ENCODE results near the gene SORL1-AS1.

The SORL1-AS1 gene

DNA sequence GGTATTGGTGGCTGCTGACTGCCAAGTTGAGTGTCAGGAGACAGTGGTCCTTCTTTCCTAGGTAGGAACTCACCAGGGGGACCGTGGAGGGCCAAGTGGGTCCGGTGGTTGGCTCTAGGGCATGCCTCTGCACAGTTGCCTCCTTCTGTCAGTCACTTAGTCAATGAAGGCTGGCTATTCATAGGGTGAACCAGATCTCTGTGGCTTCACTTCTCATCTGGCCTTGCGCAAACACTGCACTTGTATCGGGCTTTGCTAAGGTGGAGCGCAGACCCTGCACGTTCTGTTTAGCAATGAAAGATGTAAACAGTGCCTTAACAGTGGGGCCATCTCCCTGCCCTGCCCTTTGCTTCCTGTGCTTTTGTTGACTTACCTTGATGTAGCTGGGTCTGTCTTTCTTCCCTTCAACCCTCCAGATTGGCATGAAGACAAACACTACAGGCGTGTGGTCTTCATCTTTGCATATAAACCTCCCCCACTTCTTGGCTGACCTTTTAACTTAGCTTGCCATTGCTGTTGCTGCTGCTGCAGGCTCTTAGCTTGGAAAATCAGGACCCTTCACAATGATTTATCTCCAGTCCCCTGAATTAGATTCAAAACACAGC, 6.7 kb upstream of the SORL1-AS1 start:
- no peak for DNase-seq (ENCODE audit: low read depth, low spot score)
- in situ Hi-C loops (cut with HindIII; ENCODE audit: low pct_unique_long_range_greater_than_20kb, low sequenced_read_pairs), result no loop called here

DNA sequence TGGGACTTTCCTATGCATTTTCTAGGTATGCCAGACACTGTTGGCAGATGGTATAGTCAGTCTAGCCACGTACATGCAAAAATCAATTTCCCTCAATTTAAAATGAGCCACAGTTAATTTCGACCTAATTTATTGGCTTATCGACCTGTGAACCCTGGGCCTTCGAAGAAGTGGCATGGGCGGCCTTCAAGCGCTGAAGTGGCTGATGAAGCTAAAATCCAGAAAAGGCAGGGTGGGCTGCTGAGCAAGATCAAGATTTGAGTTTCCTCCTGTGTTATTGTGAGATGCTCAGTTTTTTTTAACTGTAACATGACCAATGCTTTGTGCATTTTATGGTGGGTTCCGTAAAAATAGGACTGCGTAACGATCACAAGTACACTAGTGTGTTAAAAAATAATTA, 5.8 kb upstream of the SORL1-AS1 start:
- DNase-seq (ENCODE audit: low read depth, low spot score), result no peak
- in situ Hi-C loops (cut with HindIII; ENCODE audit: low pct_unique_long_range_greater_than_20kb, low sequenced_read_pairs), result no loop called here

DNA sequence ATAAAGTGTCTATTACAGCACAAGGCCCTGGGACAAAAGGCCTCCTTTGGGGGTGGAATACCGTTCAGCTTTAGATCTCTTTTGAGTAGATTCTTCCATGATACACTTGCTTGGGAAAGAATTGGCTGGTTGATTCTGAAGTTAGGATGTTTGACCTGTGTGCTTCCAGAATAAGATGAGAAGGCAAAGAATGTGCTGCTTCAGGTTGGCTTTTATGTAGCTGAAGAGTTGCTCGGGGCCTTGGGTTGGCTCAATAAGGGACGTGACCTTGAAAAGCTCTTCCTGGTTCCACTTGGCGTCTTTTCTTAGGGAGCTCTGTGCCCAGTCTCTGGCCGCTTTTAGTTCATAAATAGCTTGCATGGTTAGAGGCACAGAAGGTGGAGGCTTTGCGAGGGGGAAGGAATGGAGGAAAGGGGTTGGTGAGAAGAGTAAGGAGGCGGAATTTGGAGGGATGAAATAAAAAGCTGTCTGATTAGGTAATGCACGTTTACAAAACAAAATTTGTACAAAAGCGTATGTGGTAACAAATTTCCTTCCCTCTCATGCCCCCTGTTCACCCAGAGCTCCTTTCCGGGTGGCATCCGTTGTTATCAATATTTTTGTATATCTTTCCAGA, 4.2 kb upstream of the SORL1-AS1 start:
- DNase-seq (ENCODE audit: low read depth, low spot score), result no peak
- in situ Hi-C loops (cut with HindIII; ENCODE audit: low pct_unique_long_range_greater_than_20kb, low sequenced_read_pairs), result no loop called here

DNA sequence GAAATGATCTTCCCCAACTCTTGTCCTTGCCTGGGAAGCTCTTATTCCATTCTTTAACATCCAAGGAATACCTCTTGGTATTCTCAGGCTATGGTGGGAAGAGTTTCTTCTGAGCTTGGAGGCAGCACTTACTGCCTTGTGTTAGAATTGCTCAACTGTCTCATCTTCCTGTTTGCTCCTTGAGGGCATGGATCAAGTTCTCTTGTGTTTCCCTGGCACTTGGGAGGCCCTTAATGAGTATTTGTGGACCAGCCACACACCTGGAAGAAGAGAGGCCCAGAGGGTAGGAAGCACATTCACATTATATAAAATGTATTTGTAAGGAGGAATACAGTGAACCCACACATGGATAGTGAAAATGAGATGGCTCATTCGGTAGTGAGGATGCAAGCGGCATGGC, 3.4 kb upstream of the SORL1-AS1 start:
- DNase-seq (ENCODE audit: low read depth, low spot score), result no peak
- in situ Hi-C loops (cut with HindIII; ENCODE audit: low pct_unique_long_range_greater_than_20kb, low sequenced_read_pairs), result no loop called here

DNA sequence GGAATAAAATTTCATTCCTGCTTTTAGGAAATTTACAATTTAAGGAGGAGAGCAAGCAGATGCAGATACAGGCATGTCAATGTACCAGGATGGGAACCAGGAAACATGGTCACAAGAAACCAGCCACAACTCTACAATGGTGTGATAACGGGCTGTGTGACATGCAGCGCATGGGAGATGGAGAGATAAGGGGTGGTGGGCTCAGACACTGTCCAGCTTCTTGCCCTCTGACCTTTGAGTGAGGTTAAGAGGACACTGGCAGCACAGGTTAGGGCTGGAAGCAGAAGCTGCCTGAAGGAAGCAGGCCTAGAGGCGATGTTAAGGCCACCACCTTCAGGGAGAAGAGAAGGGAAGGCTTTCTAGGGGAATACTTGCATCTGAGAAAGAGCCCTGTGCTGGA, 2.3 kb upstream of the SORL1-AS1 start:
- DNase-seq (ENCODE audit: low read depth, low spot score), result no peak
- in situ Hi-C loops (cut with HindIII; ENCODE audit: low pct_unique_long_range_greater_than_20kb, low sequenced_read_pairs), result no loop called here

DNA sequence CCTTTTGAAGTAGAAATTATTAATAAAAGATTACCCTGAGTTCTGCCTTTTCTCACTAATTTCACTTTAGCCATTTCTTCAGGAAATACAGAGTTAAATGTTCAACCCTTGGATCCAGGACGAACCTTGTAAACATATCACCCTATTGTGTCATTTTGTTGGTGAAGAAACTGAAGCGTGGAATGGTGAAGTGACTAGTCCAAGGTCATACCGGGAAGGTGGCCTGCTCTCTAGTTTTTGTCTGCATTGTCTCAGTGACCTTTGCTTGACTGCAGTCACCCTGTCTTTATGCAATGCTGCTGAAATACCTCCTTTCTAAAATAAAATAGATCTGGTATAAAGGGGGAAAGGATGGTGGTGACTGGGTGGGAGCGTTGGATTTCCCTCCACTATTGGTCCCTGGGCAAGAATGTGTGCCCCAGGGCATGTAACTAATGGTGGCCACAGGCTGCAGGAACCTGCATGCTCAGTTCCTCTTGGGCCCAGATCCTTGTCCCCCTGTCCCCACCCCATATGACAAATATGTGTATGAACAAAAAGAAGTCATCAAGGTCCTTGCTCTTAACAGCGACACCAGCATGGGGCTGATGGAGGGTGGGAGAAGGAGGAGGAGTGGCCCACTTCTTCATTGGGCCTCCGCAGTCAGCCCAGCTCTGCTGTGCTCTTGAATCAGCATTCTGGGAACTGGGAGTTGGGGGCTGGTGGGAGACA, 977 bp upstream of the SORL1-AS1 start:
- no peak for DNase-seq (ENCODE audit: low read depth, low spot score)
- in situ Hi-C loops (cut with HindIII; ENCODE audit: low pct_unique_long_range_greater_than_20kb, low sequenced_read_pairs), result no loop called here

DNA sequence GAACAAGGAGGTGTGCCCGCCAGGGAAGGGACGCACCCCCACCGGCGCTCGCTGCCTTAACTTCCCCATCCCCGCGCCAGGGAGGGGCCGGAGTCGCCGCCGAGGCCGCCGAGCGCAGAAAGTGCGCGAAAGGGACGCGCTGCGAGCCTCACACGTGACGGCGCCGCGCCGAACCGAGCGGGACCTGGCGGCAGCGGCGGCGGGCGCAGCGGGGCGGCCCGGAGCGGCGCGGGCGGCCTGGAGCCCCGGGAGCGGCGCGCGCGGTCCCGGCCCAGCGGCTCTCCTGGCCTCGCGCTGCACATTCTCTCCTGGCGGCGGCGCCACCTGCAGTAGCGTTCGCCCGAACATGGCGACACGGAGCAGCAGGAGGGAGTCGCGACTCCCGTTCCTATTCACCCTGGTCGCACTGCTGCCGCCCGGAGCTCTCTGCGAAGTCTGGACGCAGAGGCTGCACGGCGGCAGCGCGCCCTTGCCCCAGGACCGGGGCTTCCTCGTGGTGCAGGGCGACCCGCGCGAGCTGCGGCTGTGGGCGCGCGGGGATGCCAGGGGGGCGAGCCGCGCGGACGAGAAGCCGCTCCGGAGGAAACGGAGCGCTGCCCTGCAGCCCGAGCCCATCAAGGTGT, 670 bp downstream of the SORL1-AS1 start, which contains the start of gene SORL1:
SORL1 (plus strand) TSS at position 329 of the 623 bp plus-strand sequence; CDS start at position 347, 18 bp downstream.
- DNase-seq (ENCODE audit: low read depth, low spot score), result peak; percentile 62
- in situ Hi-C loops (cut with HindIII; ENCODE audit: low pct_unique_long_range_greater_than_20kb, low sequenced_read_pairs), result no loop called here

DNA sequence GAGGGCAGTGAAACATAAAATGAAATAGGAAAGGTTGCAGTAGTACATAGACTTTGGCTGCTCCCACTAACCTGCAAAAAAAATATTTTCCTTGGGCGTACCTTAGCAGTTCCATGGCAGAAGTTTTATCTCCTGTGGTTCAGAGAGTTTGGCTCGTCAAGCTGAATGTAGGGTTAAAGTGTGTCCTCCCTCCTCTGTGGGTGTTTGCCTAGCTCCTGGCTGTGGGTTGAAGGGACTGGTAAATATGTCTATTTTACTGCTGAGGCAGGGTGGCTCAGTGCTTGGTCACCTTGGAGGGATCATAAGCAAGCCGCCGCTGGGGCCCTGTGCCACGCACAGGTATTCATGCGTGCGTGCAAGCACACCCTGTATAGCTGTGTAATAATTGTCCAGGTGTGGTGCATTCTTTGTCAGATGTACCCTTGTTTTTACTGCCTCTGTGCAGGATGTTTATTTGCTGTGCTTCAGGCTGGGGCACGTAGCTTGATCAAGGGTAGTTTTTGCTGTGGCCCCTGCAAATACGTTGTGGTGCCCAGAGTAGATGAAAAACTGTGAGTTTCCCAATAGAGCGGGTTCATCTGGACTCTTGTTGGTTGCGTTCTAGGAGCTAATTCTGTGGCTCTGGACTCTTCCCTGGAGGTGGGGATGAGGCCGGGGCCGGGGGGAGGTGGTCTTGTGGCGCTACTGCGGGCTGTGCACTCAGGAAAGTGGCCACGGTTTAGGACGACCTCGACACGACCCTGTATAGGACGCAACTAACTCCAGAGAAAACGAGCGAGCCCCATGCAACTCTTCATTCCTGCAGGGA, 1.4 kb downstream of the SORL1-AS1 start:
- in situ Hi-C loops (cut with HindIII; ENCODE audit: low pct_unique_long_range_greater_than_20kb, low sequenced_read_pairs), result no loop called here
- DNase-seq (ENCODE audit: low read depth, low spot score), result no peak

DNA sequence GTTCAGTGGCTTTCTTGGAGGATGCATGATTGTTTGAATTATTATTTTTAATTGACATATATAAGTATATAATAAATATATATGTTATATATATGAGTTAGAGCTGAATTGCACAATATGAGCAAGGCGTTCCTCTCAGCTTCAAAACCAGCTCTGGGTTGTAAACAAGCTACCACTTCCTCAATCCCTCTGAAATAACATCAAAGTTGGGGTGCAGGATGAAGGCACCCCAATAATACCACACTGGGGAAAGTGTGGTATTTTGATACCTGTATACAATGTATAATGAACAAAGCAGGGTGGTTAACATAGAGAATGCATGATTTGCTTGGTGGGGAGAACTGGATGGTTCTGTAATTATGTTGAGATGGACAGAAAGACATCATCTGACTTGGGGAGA, 2.4 kb downstream of the SORL1-AS1 start:
- no peak for DNase-seq (ENCODE audit: low read depth, low spot score)
- in situ Hi-C loops (cut with HindIII; ENCODE audit: low pct_unique_long_range_greater_than_20kb, low sequenced_read_pairs), result no loop called here

DNA sequence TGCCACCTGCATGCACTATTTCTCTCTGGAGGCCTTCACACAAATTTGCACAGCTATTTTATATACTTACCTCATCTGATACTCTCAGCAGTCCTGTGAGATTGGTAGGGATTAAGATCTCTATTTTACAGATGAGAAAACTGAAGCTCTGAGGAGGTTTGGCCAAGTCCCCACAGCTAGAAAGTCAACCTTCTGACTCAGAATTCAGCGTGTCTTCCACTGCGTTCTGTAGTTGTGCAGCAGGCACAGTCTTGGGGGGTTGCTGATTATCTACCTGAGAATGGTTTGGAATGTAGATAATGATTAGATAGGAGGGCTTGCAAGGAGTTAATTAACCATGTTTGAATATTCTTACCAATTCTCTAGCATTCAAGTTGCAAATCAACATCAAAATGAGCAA, 3.1 kb downstream of the SORL1-AS1 start:
- no peak for DNase-seq (ENCODE audit: low read depth, low spot score)
- in situ Hi-C loops (cut with HindIII; ENCODE audit: low pct_unique_long_range_greater_than_20kb, low sequenced_read_pairs), result no loop called here

DNA sequence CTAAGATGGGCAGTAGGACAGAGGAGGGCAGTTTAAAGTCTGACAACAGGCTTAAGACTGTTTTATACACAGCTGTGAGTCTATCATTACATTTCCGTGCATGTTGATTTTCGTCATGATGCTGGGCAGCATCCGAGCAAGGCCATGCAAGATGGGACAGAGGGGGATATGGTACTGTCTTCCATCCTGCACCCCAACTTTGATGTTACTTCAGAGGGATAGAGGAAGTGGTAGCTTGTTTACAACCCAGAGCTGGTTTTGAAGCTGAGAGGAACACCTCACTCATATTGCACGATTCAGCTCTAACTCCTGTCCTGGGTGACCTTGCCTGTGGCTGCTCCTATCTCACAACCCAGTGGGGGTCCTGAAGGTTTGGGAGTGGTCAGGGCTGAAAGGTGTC, 3.6 kb downstream of the SORL1-AS1 start:
- no peak for DNase-seq (ENCODE audit: low read depth, low spot score)
- in situ Hi-C loops (cut with HindIII; ENCODE audit: low pct_unique_long_range_greater_than_20kb, low sequenced_read_pairs), result no loop called here

DNA sequence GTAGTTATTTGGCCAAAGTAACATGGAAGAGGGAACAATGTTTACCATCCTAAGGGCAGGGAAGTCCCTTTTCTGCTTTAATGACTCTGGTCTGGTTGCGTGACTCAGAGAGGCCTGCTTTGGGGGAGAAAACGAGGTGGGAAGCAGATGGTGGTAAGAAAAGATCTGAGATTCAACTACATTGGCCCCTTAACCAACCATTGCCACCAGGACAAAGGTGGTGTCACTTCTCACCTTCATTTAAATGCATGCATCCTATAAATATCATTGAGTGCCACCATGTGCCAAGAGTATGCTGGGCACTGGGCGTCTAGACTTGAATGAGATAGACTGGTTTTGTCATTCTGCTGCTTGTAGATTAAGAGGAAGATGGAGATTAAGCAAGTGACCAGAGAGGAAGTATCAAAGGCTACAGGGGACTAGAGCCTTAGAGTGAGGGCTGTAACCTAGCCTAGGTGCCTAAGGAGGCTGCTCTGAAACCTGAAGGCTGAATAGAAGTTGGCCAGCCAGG, 4.3 kb downstream of the SORL1-AS1 start:
- no peak for DNase-seq (ENCODE audit: low read depth, low spot score)
- in situ Hi-C loops (cut with HindIII; ENCODE audit: low pct_unique_long_range_greater_than_20kb, low sequenced_read_pairs), result no loop called here

DNA sequence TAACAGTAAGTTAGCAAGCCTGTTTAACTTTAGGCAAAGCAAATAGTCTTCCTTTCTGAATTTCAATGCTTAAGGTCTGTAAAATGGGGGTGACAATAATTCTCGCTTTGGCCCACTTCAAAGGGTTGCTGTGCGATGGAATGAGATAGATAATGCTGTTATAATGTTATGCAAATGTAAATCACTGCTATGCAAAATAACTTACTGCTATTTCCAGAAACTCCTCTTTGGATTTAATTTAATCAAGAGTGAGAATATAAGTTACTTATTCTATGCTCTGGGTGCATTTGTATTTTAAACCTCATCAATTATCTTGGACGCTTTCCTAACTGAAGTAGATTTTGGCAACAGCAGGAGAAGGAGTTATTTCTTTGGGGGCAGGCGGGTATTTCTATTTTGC, 4.8 kb downstream of the SORL1-AS1 start:
- DNase-seq (ENCODE audit: low read depth, low spot score), result no peak
- in situ Hi-C loops (cut with HindIII; ENCODE audit: low pct_unique_long_range_greater_than_20kb, low sequenced_read_pairs), result no loop called here

DNA sequence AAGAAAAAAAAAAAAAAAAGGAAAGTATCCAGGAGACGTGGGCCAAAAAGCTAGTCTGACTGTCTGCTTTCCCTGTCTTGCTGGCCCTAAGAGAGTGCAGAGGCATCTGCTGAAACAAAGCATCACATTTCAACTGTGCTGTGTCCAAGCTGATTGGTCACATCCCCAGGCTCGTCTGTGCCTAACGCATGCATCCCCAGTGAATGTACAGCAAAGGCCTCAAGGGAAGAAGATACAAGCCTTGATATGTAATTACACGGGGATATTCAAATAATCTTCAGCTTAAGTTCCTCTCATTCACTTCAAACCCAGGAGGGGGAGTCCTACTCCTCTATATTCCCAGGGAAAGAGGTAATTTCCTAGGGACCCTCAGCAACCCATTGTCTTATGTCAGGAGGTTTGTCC, 6.0 kb downstream of the SORL1-AS1 start:
- peak; percentile 34 for DNase-seq (ENCODE audit: low read depth, low spot score)
- in situ Hi-C loops (cut with HindIII; ENCODE audit: low pct_unique_long_range_greater_than_20kb, low sequenced_read_pairs), result no loop called here

DNA sequence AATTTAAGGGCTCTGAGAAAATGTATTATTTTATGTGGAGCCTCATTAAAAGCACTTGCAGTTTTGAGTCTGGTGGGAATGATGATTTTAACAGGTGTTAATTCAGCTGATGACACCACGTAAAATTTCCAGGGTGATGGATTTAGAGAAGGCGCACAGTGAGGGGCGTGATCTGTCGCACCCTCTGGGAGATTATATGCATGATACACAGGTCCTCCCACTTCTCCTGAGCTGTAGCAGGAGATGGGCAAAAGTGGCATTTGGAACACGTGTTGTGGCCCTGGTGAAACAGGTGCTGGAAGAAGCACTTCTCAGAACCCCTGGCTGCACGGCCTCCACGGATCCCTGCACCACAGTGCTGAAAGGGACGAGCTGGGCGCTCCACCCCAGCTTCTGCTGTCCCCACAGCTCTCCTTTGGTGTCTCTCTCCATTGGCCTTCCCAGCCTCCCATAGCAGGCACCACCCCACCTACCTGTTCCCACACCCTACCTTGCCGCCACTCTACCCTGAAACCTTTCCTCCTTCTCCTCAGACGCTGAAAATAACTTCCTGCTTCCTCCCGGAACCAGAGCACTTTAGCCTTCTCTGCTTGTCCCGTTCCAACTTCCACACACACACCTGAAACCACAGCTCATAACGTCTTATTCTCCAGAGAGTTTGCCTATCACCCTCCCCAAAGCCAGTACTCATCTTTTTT, 7.5 kb downstream of the SORL1-AS1 start:
- in situ Hi-C loops (cut with HindIII; ENCODE audit: low pct_unique_long_range_greater_than_20kb, low sequenced_read_pairs), result no loop called here
- no peak for DNase-seq (ENCODE audit: low read depth, low spot score)

DNA sequence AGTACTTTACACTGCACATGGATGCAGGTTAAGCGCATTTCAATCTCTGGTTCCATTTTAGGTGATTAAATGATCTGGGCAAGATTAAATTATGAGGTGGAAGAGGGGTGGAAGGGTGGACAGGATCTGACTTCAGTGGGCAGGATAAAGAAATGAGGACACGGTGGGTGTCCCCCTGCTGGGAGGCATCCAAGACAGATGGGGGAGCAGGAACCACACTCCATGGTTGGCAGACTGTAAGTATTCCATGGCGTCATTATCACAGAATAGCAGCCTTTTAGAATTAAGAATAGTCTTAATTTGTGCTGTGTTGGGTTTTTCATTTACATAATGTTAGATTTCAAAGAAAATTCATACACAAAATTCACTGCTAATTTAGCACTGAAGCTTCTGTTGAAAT, 8.2 kb downstream of the SORL1-AS1 start:
- in situ Hi-C loops (cut with HindIII; ENCODE audit: low pct_unique_long_range_greater_than_20kb, low sequenced_read_pairs), result no loop called here
- DNase-seq (ENCODE audit: low read depth, low spot score), result no peak

DNA sequence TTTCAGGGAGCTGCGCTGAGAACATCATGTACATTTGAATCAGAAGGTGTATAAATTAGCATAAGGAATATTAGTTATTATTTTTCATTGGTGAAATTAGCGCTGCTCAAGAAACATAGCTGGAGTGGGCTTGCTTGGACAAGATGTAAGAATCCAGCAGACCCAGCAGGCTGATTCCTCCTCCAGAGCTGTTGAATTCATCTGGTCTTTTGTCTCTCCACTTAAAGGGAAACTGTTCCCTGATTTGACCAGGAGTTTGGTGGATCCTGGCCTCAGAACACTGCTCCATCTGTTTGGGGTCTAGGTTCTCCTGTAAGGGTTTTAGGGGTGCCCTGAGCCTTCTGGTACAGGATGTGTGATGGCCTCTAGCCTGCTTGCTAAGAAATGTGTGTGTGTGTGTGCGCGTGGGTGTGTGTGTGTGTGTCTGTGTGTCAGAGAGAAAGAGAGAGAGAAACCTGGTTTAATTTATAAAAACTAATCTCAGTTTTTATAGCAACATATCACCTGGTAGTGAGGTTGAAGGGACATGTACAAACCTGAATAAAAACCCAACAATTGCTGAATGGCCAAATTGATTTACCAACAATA, 9.0 kb downstream of the SORL1-AS1 start:
- in situ Hi-C loops (cut with HindIII; ENCODE audit: low pct_unique_long_range_greater_than_20kb, low sequenced_read_pairs), result no loop called here
- DNase-seq (ENCODE audit: low read depth, low spot score), result no peak

All from SK-MEL-5 (cell line).